HepG2 (cell line): Measurements from ENCODE around the gene THOC1. TPM values are rescaled to one million over a fixed set of nuclear protein-coding genes. Genes with fewer than 3 reads are reported as not detected.
A peak's percentile ranks its signal among the peaks of the same experiment; 100 is the strongest.

ENCODE experiments used
- BORCS8-MEF2B ChIP-seq: sonication (generic); formaldehyde crosslinking; IDR thresholded peaks from 2 replicates; pipeline ENCODE4 v1.8.0; 2022; ENCODE audit warnings: mild to moderate bottlenecking, missing genetic modification reagents
- CBFB ChIP-seq: sonication (generic); formaldehyde crosslinking; IDR thresholded peaks from 2 replicates; pipeline ENCODE4 v1.4.0; 2020; ENCODE audit warnings: missing genetic modification reagents
- CEBPG ChIP-seq: IDR thresholded peaks from 2 replicates; pipeline ENCODE4 v1.6.1; 2016
- E2F2 ChIP-seq: sonication (generic); formaldehyde crosslinking; IDR thresholded peaks from 2 replicates; pipeline ENCODE4 v1.4.0; 2020; ENCODE audit warnings: missing genetic modification reagents, borderline replicate concordance
- HNRNPL ChIP-seq: fragments of 200-400 bp; formaldehyde crosslinking; IDR thresholded peaks from 2 replicates; pipeline ENCODE4 v1.6.1; 2017; ENCODE audit warnings: mild to moderate bottlenecking, low read depth, low read length
- HOMEZ ChIP-seq: IDR thresholded peaks from 2 replicates; pipeline ENCODE4 v1.6.1; 2016; ENCODE audit warnings: low read depth
- JDP2 ChIP-seq: sonication (generic); formaldehyde crosslinking; IDR thresholded peaks from 2 replicates; pipeline ENCODE4 v1.8.1; 2022; ENCODE audit warnings: missing genetic modification reagents, borderline replicate concordance
- KLF11 ChIP-seq: IDR thresholded peaks from 2 replicates; pipeline ENCODE4 v1.6.1; 2016; ENCODE audit warnings: missing compliant biosample characterization
- POLR2G ChIP-seq: fragments of 200-400 bp; formaldehyde crosslinking; IDR thresholded peaks from 2 replicates; pipeline ENCODE4 v1.6.1; 2018; ENCODE audit warnings: mild to moderate bottlenecking, low read depth, low read length, moderate library complexity
- PTBP1 ChIP-seq: fragments of 200-400 bp; formaldehyde crosslinking; IDR thresholded peaks from 2 replicates; pipeline ENCODE4 v1.6.1; 2018; ENCODE audit warnings: low read length, low read depth; ENCODE audit not compliant: poor library complexity, severe bottlenecking
- RARG ChIP-seq: sonication (generic); formaldehyde crosslinking; IDR thresholded peaks from 2 replicates; pipeline ENCODE4 v1.4.0; 2020; ENCODE audit warnings: low read depth, mild to moderate bottlenecking, missing genetic modification reagents
- SALL1 ChIP-seq: sonication (generic); formaldehyde crosslinking; IDR thresholded peaks from 2 replicates; pipeline ENCODE4 v1.8.0; 2022; ENCODE audit warnings: mild to moderate bottlenecking, missing genetic modification reagents
- SOX13 ChIP-seq, 3 experiments: fragments of 450-650 bp in 1 of 3; sonication (generic) in 1 of 3; formaldehyde crosslinking in 1 of 3; IDR thresholded peaks in 2 of 3; conservative IDR thresholded peaks in 1 of 3; 2 replicates each; pipeline versions ENCODE4 v1.5.0 to v1.6.1; 2016 to 2020; ENCODE audit warnings: antibody characterized with exemption in 1 of 3, mild to moderate bottlenecking in 1 of 3, missing compliant biosample characterization in 1 of 3, missing genetic modification reagents in 1 of 3, moderate library complexity in 1 of 3
- SP140L ChIP-seq: sonication (generic); formaldehyde crosslinking; IDR thresholded peaks from 2 replicates; pipeline ENCODE4 v1.4.0; 2020; ENCODE audit warnings: missing genetic modification reagents, borderline replicate concordance
- TBL1XR1 ChIP-seq: fragments of 150-350 bp; IDR thresholded peaks from 2 replicates; pipeline ENCODE4 v1.6.1; 2014; ENCODE audit warnings: borderline replicate concordance, low read length; ENCODE audit not compliant: partially characterized antibody
- TEAD2 ChIP-seq: sonication (generic); formaldehyde crosslinking; IDR thresholded peaks from 2 replicates; pipeline ENCODE4 v1.9.0; 2021; ENCODE audit warnings: missing genetic modification reagents
- TFDP1 ChIP-seq: IDR thresholded peaks from 2 replicates; pipeline ENCODE4 v1.6.1; 2016; ENCODE audit warnings: missing compliant biosample characterization, missing genetic modification reagents, borderline replicate concordance
- THAP11 ChIP-seq: IDR thresholded peaks from 2 replicates; pipeline ENCODE4 v1.6.1; 2016; ENCODE audit warnings: missing biosample characterization, missing genetic modification reagents
- ZBTB43 ChIP-seq: sonication (generic); formaldehyde crosslinking; conservative IDR thresholded peaks from 2 replicates; pipeline ENCODE4 v1.4.0; 2020; ENCODE audit warnings: missing genetic modification reagents
- ZC3H4 ChIP-seq: sonication (generic); formaldehyde crosslinking; IDR thresholded peaks from 2 replicates; pipeline ENCODE4 v1.4.0; 2020; ENCODE audit warnings: missing genetic modification reagents, borderline replicate concordance
- ZNF224 ChIP-seq: sonication (generic); formaldehyde crosslinking; IDR thresholded peaks from 2 replicates; pipeline ENCODE4 v1.5.0; 2020; ENCODE audit warnings: mild to moderate bottlenecking, missing genetic modification reagents
- ZNF256 ChIP-seq: sonication (generic); formaldehyde crosslinking; conservative IDR thresholded peaks from 2 replicates; pipeline ENCODE4 v1.4.0; 2020; ENCODE audit warnings: missing genetic modification reagents
- ZNF619 ChIP-seq: sonication (generic); formaldehyde crosslinking; IDR thresholded peaks from 2 replicates; pipeline ENCODE4 v1.4.0; 2020; ENCODE audit warnings: mild to moderate bottlenecking, missing genetic modification reagents
- ZSCAN22 ChIP-seq: sonication (generic); formaldehyde crosslinking; IDR thresholded peaks from 2 replicates; pipeline ENCODE4 v1.4.0; 2020; ENCODE audit warnings: mild to moderate bottlenecking, missing genetic modification reagents
- polyA plus RNA-seq, 8 experiments: library from polyadenylated mRNA; depleted of rRNA in 3 of 8; stranded (reverse) in 7 of 8; unstranded in 1 of 8; fragments of >200 nt; fragmentation: Illumina TruSeq in 4 of 8; extraction: Trizol in 4 of 8; gene quantifications; 2 replicates each; pipeline versions ENCODE4 v1.2.1 to v1.2.3, GENCODE V29; 2011 to 2016; ENCODE audit warnings: low read depth in 4 of 8, missing spikeins in 1 of 8, mixed read lengths in 1 of 8; ENCODE audit not compliant: insufficient read depth in 1 of 8
- total RNA-seq, 5 experiments: library from RNA; depleted of rRNA; stranded (reverse); fragments of >200 nt; fragmentation: Illumina TruSeq; extraction: Trizol; gene quantifications; 2 replicates each; pipeline ENCODE4 v1.2.3, GENCODE V29; 2016; ENCODE audit warnings: low read depth in 1 of 5

THOC1 gene
- total and polyA plus RNA-seq, 2 of the 13 experiments (the other 11 are each of a cell fraction or from before 2014, with no cell fraction given): 40.6 to 56.7 TPM

GRCh38 chr18:267688-268552, at the start of gene THOC1 (continued):
- no peak for TF ChIP-seq PTBP1
- TF ChIP-seq RARG (CRISPR knock-in tag): no peak
- peak; percentile 75 for TF ChIP-seq TBL1XR1
- TF ChIP-seq HNRNPL: peak; percentile 73; the same call in 1 of the 2 replicates
- TF ChIP-seq ZC3H4 (CRISPR knock-in tag): no peak
- TF ChIP-seq TEAD2 (CRISPR knock-in tag): no peak
- peak; percentile 79; the same call in 1 of the 2 replicates for TF ChIP-seq TFDP1 (CRISPR knock-in tag)
- TF ChIP-seq JDP2 (CRISPR knock-in tag): no peak
- peak; percentile 93 for TF ChIP-seq THAP11 (CRISPR knock-in tag)
- TF ChIP-seq SALL1 (CRISPR knock-in tag): peak; percentile 92
- TF ChIP-seq KLF11 (CRISPR knock-in tag): peak; percentile 57; the same call in 1 of the 2 replicates
- no peak for TF ChIP-seq ZBTB43 (CRISPR knock-in tag)
- peak; percentile 93; the same call in 1 of the 2 replicates for TF ChIP-seq ZNF619 (CRISPR knock-in tag)
- peak; percentile 36; the same call in 1 of the 2 replicates for TF ChIP-seq HOMEZ (CRISPR knock-in tag)
- peak; percentile 95 for TF ChIP-seq POLR2G
- peak; percentile 61 for TF ChIP-seq BORCS8-MEF2B (CRISPR knock-in tag)
- no peak; the same call in 1 of the 2 replicates for TF ChIP-seq E2F2 (CRISPR knock-in tag)
- TF ChIP-seq ZNF256 (CRISPR knock-in tag): no peak
- TF ChIP-seq CBFB (CRISPR knock-in tag): peak; percentile 92
- TF ChIP-seq ZSCAN22 (CRISPR knock-in tag): no peak
- no peak for TF ChIP-seq SP140L (CRISPR knock-in tag)
- TF ChIP-seq ZNF224 (CRISPR knock-in tag): peak; percentile 61; the same call in 1 of the 2 replicates
- peak; percentile 43; the same call in 1 of the 2 replicates for TF ChIP-seq CEBPG
- TF ChIP-seq SOX13 (IDR thresholded peaks at IDR 0.05): no peak
- TF ChIP-seq SOX13 (CRISPR knock-in tag; conservative IDR thresholded peaks at IDR 0.05 in 1 of 2, IDR thresholded peaks at IDR 0.05 in 1 of 2): peak in 1 of 2 experiments; percentile 66; a peak in 2 of 4 replicates
